T-helper 1 cell treated with Interleukin-12 subunit alpha and Interleukin-12 subunit beta and Interleukin-4 antibody, amounts not matched to agents 30 μg/mL and 1 μg/mL, for 36 hours (primary cell): ENCODE measurements around the gene BCL2L12.

ENCODE experiments used
- H3K27ac Mint-ChIP-seq: one replicate; pipeline ENCODE4 v1.8.0; 2021; ENCODE audit warnings: mild to moderate bottlenecking, mixed read lengths
- H3K27me3 Mint-ChIP-seq: one replicate; pipeline ENCODE4 v1.8.0; 2021; ENCODE audit warnings: low read depth, mixed read lengths
- H3K36me3 Mint-ChIP-seq: one replicate; pipeline ENCODE4 v1.8.0; 2021; ENCODE audit warnings: low read depth, mixed read lengths
- H3K4me1 Mint-ChIP-seq: one replicate; pipeline ENCODE4 v1.8.0; 2021; ENCODE audit warnings: low read depth, mixed read lengths
- H3K4me3 Mint-ChIP-seq: one replicate; pipeline ENCODE4 v1.8.0; 2021; ENCODE audit warnings: mild to moderate bottlenecking, moderate library complexity, mixed read lengths
- H3K9me3 Mint-ChIP-seq: one replicate; pipeline ENCODE4 v1.8.0; 2021; ENCODE audit warnings: mixed read lengths

Gene BCL2L12

DNA sequence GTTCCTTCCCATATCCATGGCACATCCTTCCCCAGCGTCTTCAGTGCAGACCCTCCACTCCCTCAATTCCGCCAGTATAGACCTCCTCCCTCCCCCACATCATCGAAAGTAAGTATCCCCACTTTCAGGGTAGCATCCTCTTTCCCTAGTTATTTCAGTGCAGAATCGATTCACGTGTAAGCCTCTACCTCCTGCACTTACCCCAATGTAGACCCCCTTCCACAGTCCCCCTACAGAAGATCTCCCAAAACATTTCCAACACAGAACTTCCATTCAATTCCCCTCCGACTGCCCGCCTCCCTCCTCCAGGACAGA, 740 bp upstream of the BCL2L12 start:
- Mint-ChIP-seq H3K9me3 (no peaks in the 10 kb centered on the region), H3K27me3 (no peaks in the 10 kb centered on the region), H3K27ac (peak overlapping the region; percentile 92), H3K36me3 (peaks cover 21% of the 10 kb centered on the region), H3K4me1 (peaks cover 45% of the 10 kb centered on the region), H3K4me3 (peak overlapping the region; percentile 97)

DNA sequence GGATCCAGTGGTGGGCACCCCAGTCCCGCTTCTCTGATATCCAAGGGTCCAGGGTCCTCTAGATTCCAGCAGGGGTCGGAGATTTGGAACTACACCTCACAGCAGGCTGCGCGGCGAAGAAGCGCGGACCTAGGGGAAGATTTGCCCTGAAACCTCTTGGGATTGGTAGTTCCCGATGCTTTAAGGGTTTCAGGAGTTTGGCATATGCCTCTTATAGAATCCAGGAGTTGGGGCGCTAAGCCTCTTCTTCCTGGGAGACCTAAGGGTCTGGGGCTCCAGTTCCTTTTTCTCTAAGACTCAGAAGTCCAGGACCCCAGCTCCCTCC, 349 bp downstream of the BCL2L12 start:
- H3K36me3 Mint-ChIP-seq, result peaks cover 17% of the 10 kb centered on the region
- no peaks in the 10 kb centered on the region for H3K9me3 Mint-ChIP-seq
- peak overlapping the region; percentile 97 for H3K4me3 Mint-ChIP-seq
- H3K27ac Mint-ChIP-seq, result peak overlapping the region; percentile 92
- no peaks in the 10 kb centered on the region for H3K27me3 Mint-ChIP-seq
- H3K4me1 Mint-ChIP-seq, result peaks cover 41% of the 10 kb centered on the region

DNA sequence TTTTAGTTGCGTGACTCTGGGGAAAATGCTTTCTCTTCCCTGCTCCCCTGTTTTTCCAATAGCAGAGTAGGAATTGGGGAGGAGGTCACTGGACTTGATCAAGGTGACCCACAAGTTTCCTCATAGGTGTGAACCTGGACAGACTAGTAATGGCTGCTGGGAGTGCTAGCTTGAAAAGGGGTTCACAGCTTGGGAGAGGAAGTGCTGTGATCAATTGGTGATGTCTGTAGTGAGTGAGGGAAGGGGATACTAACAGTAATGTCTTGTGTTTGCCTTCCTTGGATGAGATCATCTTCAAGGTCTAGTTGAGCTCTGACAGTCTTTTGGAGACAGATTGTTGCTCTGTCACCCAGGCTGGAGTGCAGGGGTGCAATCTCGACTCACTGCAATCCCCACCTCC, 1.7 kb downstream of the BCL2L12 start:
- Mint-ChIP-seq H3K27ac (peak overlapping the region; percentile 49), H3K36me3 (peaks cover 24% of the 10 kb centered on the region), H3K4me3 (peak overlapping the region; percentile 97), H3K27me3 (no peaks in the 10 kb centered on the region), H3K9me3 (no peaks in the 10 kb centered on the region), H3K4me1 (peaks cover 47% of the 10 kb centered on the region)

DNA sequence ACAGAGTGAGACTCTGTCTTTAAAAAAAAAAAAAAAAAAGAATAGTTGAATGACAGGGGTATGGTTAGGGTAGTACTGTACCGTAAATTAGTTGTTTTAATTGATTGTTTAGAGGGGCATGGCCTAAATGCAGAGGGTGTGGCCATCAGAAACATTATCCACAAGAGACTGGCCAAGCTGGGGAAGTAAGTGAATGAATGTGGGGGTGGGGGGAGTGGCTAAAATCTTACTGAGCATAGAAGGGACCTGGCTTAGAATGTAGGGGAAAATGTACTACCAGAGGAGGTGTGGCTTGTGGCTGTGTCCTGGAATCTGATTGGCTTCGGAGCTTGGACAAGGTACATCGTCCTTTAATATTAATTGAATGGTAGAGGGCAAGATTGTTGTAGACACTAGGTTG, 3.8 kb downstream of the BCL2L12 start:
- Mint-ChIP-seq H3K36me3 (peaks cover 24% of the 10 kb centered on the region), H3K9me3 (no peaks in the 10 kb centered on the region), H3K27ac (no peak overlapping the region), H3K4me3 (no peak overlapping the region), H3K27me3 (no peaks in the 10 kb centered on the region), H3K4me1 (peaks cover 34% of the 10 kb centered on the region)

DNA sequence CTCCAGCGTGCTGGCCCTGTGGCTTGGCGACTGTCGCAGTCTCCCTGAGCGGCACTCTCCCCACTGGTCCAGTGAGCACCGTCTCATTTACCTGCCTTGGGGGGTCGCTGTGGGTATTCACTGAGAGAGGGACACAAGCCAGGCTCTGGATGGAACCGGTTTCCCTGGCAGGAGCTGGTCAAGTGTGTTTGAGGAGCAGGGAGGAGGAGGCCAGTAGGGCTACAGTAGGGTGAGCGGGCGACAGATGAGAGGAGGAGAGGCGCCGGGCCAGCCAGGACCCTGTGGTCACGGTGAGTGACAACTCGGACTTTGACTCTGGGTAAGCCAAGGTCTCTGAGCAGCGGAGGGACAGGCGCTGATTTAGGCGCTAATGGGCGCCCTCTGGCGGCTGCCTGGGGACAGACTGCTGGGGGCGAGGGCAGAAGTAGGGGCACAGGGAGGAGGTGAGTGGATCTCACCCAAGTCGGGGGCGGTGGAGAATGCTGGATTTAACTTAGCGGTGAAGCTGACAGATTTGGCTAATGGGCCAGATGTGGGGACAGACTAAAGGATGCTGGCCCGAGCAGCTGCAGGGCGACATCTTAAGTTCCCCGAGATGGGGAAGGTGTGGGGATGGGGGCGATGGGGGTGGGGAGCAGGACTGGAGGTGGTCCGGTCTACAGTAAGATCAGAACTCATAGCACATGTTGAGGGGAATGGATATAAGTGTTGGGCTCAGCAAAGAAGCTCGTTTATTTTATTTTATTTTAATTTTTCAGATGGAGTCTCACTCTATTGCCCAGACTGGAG, 6.6 kb downstream of the BCL2L12 start:
- Mint-ChIP-seq H3K9me3 (no peaks in the 10 kb centered on the region), H3K36me3 (peaks cover 19% of the 10 kb centered on the region), H3K4me3 (no peak overlapping the region), H3K27ac (peak overlapping the region; percentile 49), H3K27me3 (no peaks in the 10 kb centered on the region), H3K4me1 (peaks cover 19% of the 10 kb centered on the region)

DNA sequence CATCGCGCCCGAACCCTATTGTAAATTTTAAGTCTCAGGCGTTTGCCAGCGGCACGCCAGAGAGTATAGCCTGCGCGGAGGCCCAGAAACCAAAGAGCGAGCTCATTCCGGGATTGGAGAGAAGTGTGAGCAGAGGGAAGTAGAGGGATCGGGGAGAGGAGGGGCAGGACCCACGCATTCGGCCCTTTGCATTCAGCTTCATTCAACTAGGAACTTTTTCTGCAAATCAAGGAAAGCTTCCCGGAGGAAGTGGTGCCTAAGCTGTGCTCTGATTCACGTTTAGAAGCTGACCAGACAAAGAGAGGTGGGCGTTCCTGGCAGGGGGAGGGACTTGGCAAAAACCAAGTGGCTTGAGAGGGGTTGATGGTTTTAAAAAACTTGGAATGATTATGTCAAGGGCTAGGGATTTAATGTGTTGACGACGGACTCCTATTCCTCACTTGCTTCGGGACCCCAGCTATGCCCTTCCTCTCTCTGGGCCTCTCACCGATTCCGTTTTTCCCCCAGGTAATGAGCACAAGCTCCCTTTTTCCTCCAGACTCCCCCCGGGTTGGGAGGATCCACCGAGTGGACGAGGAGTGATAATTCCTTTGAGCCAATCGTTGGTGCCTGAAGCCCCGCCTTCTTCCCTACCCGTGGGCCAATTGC, 10.5 kb downstream of the BCL2L12 start:
- no peaks in the 10 kb centered on the region for H3K9me3 Mint-ChIP-seq
- H3K4me3 Mint-ChIP-seq, result peak overlapping the region; percentile 99
- H3K36me3 Mint-ChIP-seq, result peaks cover 16% of the 10 kb centered on the region
- H3K27me3 Mint-ChIP-seq, result no peaks in the 10 kb centered on the region
- peak overlapping the region; percentile 99 for H3K27ac Mint-ChIP-seq
- H3K4me1 Mint-ChIP-seq, result peaks cover 27% of the 10 kb centered on the region

DNA sequence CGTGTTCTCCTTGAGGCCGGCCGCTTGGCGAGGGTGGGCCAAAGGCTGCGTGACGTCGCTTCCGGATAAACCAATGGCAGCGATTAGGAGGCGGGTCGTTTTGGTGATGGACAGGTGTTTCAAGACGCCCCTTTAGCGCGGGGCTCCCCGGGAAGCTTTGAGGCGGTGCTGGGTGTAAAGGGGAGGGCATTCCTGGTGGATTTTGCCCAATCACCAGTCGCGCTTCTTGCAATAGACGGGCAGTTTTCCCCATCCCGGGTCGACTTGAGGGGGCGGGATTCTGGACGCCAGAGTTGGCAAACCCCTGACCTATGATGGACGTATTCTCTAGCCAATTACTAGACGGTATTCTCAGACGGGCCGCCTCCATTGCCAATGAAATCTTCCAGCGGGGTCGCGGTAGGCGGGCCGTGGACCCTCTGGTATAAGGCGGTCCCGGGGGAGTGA, 11.1 kb downstream of the BCL2L12 start:
- Mint-ChIP-seq H3K36me3 (peaks cover 16% of the 10 kb centered on the region), H3K27ac (peak overlapping the region; percentile 99), H3K4me3 (peak overlapping the region; percentile 99), H3K4me1 (peaks cover 27% of the 10 kb centered on the region), H3K9me3 (no peaks in the 10 kb centered on the region), H3K27me3 (no peaks in the 10 kb centered on the region)

DNA sequence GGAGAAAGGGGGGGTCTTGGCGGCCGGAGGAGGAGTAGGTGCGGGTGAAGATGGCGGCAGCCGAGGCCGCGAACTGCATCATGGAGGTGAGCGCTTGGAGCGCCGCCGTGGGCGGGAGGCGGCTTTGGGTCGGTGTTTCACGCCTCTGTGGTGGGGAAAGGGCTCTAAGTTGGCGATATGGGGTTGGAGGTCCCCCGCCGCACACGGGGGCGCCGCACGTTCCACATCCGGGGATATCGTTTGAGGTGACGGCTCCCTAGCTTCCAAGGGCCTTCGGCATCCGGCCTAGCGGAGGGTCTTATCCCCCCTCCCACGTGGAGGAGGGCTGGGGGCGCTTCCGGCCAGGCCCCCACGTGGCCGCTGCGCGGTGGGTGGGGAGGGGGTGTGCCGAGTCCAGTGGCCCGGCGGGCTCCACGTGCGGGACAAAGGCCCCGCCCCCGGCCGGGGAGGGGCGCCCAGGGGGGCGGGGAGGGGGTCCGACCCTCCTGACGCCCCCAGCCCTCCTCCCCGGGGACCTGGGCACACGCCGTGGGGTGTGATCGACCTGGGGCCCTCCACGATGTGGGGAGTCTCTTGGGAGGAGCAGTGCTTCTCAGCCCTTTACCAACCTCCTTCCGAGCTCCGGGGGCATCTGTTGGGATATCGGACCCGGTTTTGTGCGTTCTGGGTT, 11.6 kb downstream of the BCL2L12 start, which contains the start of gene PRMT1:
Gene PRMT1 (plus strand): TSS at position 41 of the 670 bp plus-strand sequence. CDS start 10 bp downstream, at position 51.
- peaks cover 21% of the 10 kb centered on the region for H3K4me1 Mint-ChIP-seq
- H3K9me3 Mint-ChIP-seq, result no peaks in the 10 kb centered on the region
- H3K36me3 Mint-ChIP-seq, result peaks cover 13% of the 10 kb centered on the region
- H3K4me3 Mint-ChIP-seq, result peak within 1 kb of the TSS; percentile 99
- H3K27me3 Mint-ChIP-seq, result no peaks in the 10 kb centered on the region
- H3K27ac Mint-ChIP-seq, result peak within 1 kb of the TSS; percentile 99

DNA sequence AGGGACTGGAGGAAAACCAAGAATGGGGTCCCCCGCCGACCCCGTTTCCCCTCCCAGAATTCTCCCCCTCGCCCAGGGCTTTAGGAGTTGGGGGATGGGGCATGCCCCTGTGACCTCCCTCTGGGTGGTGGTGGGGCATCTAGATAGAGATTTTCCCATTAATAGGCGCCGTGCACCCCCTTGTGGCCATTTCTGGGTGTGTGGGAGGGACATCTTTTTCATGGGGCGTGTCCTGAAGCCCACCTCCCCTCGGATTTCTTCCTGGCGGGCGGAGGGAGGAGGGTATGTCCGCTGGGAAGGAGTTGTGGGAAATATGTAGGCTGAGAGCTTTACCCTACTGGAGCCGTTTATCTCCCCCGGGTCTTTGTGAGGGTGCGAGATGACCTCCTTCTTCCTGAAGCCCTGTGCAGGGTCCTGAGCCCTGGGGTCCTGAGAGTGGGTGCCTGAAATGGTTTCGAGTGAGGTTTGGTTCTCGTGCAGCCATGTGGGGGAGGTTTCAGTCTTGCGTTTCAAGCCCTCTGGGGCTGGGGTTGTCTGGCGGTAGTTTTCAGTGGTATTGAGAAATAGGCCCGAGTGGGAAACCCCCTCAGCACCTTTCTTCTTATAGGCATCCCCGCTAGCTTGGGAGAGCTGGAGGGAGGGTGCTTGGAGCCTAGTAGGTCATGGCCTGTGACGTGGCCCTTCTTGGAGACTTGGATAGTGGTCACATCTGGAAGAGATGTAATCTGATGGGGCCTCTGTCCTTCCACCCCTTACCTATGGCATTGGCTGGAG, 12.4 kb downstream of the BCL2L12 start:
- Mint-ChIP-seq H3K9me3 (no peaks in the 10 kb centered on the region), H3K4me3 (peak overlapping the region; percentile 91), H3K27ac (peak overlapping the region; percentile 97), H3K27me3 (no peaks in the 10 kb centered on the region), H3K36me3 (peaks cover 12% of the 10 kb centered on the region), H3K4me1 (peaks cover 23% of the 10 kb centered on the region)

DNA sequence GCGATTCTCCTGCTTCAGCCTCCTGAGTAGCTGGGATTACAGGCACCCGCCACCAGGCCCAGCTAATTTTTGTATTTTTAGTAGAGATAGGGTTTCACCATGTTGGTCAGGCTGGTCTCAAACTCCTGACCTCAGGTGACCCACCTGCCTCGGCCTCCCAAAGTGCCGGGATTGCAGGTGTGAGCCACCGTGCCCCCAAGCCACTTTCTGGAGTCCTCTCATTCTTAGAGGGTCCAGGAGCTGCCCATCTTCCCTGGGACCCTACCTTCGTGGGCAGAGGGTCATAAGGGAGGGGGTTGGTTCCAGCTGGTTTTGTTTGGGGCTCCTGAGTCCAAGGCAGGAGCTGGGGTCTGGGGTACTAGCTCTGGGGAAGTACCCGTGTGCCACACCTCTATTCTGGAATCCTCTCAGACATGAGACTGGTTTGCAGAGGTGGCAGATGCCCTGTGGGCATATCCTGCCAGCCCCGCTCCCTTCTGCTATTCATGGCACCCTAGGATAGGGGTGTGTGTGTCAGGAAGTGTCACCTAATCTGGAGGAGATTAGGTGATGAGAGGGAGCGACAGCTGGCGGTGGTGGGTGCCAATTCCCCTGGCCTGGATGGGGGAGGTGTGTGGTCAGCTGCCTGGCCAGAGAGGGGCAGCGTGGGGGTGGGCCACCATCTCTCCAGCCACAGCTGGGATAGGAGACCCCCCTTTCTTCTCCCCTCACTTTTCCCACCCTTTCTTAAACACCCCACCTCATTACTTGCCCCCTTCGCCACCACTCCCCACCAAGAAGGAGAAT, 13.4 kb downstream of the BCL2L12 start:
- H3K27me3 Mint-ChIP-seq, result no peaks in the 10 kb centered on the region
- no peaks in the 10 kb centered on the region for H3K9me3 Mint-ChIP-seq
- no peak overlapping the region for H3K4me3 Mint-ChIP-seq
- no peak overlapping the region for H3K27ac Mint-ChIP-seq
- peaks cover 23% of the 10 kb centered on the region for H3K4me1 Mint-ChIP-seq
- H3K36me3 Mint-ChIP-seq, result peaks cover 10% of the 10 kb centered on the region

DNA sequence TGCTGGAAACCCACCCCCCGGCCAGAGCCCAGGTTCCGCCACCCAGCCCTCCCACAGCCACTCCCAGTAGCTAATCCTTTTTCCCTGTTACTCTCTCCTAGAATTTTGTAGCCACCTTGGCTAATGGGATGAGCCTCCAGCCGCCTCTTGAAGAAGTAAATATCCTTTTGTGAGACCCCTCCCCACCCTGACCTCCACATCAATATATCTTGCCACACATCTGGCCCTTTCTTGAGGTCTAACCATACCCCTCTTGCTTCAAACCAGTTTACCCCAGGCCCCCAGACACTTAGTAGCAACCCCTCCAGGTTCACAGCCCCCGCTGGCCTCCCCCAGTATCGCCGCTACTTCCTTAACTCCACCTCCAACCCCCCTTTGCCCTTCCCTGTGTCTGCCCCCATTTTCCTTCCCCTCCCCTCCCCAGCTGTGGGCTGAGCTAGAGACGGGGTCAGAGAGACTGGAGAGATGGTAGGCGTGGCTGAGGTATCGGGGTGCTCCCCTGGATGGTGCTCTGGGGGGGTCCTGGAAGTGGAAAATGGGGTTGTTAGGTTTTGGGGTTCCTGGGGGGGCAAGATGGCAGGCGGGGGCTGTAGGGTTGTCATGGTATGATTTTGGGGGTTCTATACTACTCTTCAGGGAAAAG, 14.2 kb downstream of the BCL2L12 start:
- H3K4me3 Mint-ChIP-seq, result peak overlapping the region; percentile 28
- peaks cover 23% of the 10 kb centered on the region for H3K4me1 Mint-ChIP-seq
- H3K27me3 Mint-ChIP-seq, result no peaks in the 10 kb centered on the region
- H3K9me3 Mint-ChIP-seq, result no peaks in the 10 kb centered on the region
- H3K27ac Mint-ChIP-seq, result peak overlapping the region; percentile 41
- peaks cover 13% of the 10 kb centered on the region for H3K36me3 Mint-ChIP-seq

DNA sequence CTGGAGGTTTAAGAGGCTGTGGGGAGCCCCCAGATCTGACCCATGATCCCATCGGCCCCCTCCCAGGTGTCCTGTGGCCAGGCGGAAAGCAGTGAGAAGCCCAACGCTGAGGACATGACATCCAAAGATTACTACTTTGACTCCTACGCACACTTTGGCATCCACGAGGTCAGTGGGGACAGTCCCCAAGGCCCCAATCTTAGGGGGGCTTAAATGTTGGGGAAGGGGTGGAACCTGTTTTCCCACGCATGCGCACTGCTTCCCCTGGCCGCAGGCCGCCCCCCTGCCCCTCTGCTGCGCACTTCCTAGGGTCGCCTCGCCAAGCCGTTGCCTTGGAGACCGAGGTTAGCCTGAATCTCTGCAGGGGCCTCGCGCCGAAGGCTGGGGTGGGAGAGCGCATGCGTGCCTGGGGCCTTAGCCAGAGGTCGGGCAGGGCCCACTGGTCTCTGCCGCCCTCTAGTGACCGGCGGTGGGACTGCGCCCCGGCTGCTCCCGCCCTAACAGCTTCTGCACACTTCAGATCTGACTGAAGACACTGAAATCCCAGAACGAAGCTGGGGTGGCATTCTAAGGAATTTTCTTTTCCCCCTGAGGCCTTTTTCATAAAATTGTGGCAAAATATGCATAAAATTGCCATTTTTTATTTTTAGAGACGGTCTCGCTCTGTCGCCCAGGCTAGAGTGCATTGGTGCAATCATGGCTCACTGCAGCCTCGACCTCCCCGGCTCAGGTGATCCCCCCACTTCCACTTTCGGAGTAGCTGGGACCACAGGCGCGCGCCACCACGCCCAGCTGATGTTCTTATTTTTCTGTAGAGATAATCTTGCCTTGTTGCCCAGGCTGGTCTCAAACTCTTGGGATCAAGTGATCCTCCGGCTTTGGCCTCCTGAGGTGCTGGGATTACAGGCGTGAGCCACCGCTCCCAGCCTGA, 15.0 kb downstream of the BCL2L12 start:
- H3K36me3 Mint-ChIP-seq, result peaks cover 17% of the 10 kb centered on the region
- H3K27me3 Mint-ChIP-seq, result no peaks in the 10 kb centered on the region
- no peaks in the 10 kb centered on the region for H3K9me3 Mint-ChIP-seq
- peaks cover 23% of the 10 kb centered on the region for H3K4me1 Mint-ChIP-seq
- no peak overlapping the region for H3K4me3 Mint-ChIP-seq
- no peak overlapping the region for H3K27ac Mint-ChIP-seq

DNA sequence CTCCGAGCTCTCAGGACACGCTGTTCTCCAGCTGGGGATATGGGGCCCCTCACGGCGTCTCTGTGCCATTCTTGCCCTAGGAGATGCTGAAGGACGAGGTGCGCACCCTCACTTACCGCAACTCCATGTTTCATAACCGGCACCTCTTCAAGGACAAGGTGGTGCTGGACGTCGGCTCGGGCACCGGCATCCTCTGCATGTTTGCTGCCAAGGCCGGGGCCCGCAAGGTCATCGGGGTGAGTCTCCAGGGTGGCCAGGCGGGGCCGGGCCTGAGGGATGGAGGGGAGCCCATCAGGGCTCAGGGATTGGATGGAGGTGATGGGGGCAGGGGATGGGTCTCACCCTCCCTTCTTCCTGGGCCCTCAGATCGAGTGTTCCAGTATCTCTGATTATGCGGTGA, 16.1 kb downstream of the BCL2L12 start:
- Mint-ChIP-seq H3K9me3 (no peaks in the 10 kb centered on the region), H3K4me1 (peaks cover 21% of the 10 kb centered on the region), H3K27me3 (no peaks in the 10 kb centered on the region), H3K27ac (no peak overlapping the region), H3K4me3 (no peak overlapping the region), H3K36me3 (peaks cover 19% of the 10 kb centered on the region)
